Kidney (tissue), 14 donors: ENCODE data around the gene NSG1. TPM values are rescaled to one million over a fixed set of nuclear protein-coding genes. Genes with fewer than 3 reads are reported as not detected.

Experiments
- DNase-seq, 5 donors: peaks; one replicate each; pipeline ENCODE4 v3.0.0-alpha.2; 2013 to 2020
- FAIRE-seq: peaks from 2 replicates; lab custom pipeline; 2012; peaks lifted over from hg19 to GRCh38; lab: Jason Lieb, UNC
- H3K27ac ChIP-seq, 2 donors: one replicate each; pipeline ENCODE4 v1.7.0; 2013; ENCODE audit warnings: low read depth in 2 of 2, low read length in 2 of 2, inconsistent platforms in 1 of 2
- H3K27me3 ChIP-seq: one replicate; pipeline ENCODE4 v1.7.1; 2013; ENCODE audit warnings: low read length, inconsistent platforms; ENCODE audit not compliant: control insufficient read depth, insufficient read depth
- H3K36me3 ChIP-seq, 3 donors: one replicate each; pipeline versions ENCODE4 v1.7.0 to v1.7.1; 2013; ENCODE audit warnings: low read length in 3 of 3, control low read depth in 1 of 3, inconsistent platforms in 1 of 3; ENCODE audit not compliant: insufficient read depth in 3 of 3, control insufficient read depth in 2 of 3
- H3K4me1 ChIP-seq, 3 donors: one replicate each; pipeline versions ENCODE4 v1.7.0 to v1.7.1; 2013; ENCODE audit warnings: low read length in 3 of 3, inconsistent platforms in 1 of 3, low read depth in 1 of 3; ENCODE audit not compliant: control insufficient read depth in 2 of 3, insufficient read depth in 2 of 3
- H3K4me3 ChIP-seq, 3 donors: one replicate each; pipeline versions ENCODE4 v1.7.0 to v1.8.1; 2013; ENCODE audit warnings: low read length in 3 of 3, control low read depth in 1 of 3, inconsistent platforms in 1 of 3
- H3K9ac ChIP-seq, 3 donors: one replicate each; pipeline versions ENCODE4 v1.7.0 to v1.7.1; 2013; ENCODE audit warnings: low read length in 3 of 3, control low read depth in 1 of 3, inconsistent platforms in 1 of 3
- H3K9me3 ChIP-seq, 3 donors: one replicate each; pipeline versions ENCODE4 v1.7.0 to v1.7.1; 2013; ENCODE audit warnings: low read length in 3 of 3, control low read depth in 1 of 3, inconsistent platforms in 1 of 3; ENCODE audit not compliant: control insufficient read depth in 2 of 3, insufficient read depth in 1 of 3
- CTCF ChIP-seq: IDR thresholded peaks from 3 replicates; pipeline ENCODE4 v1.5.1; 2012; ENCODE audit warnings: mild to moderate bottlenecking, moderate library complexity, borderline replicate concordance; ENCODE audit not compliant: insufficient read depth; ENCODE audit errors: extremely low read depth
- intact Hi-C: fragments of 100-400 bp; cut with DNase I; formaldehyde crosslinking; loops from one replicate; pipeline ENCODE4 v1.11.1; 2022
- polyA plus RNA-seq: library from polyadenylated mRNA; stranded (reverse); fragments of 350-450 nt; fragmentation: Illumina TruSeq; extraction: RNeasy Lipid Tissue Mini Kit (QIAGEN cat#74804); gene quantifications from one replicate; pipeline ENCODE4 v1.2.3, GENCODE V29; 2014; ENCODE audit warnings: low read depth, low replicate concordance; ENCODE audit not compliant: insufficient read depth
- total RNA-seq: library from RNA; stranded (reverse); fragmentation: NEBNext Ultra II Directional; extraction: Animal tissue kit (Norgen Biotek cat#: 25700); gene quantifications from one replicate; pipeline ENCODE4 v1.2.1, GENCODE V29; 2021
- donor health status: control.
- donor health status: control.
- donor health status: control.
- donor health status: control.
- donor health status: control.
- donor health status: DM: yes; HTN: yes; CAD: no.
- donor health status: Normal renal cell carcinoma (clear cell type).

NSG1 gene
- total and polyA plus RNA-seq, 2 donors from 2014 or later = 4.7 to 9.5 TPM

- DNase-seq = peak in 1 of 5 donors; percentile 35
- intact Hi-C loops = no loop called here
- H3K27ac ChIP-seq = no peak overlapping the region
- H3K36me3 ChIP-seq = no peaks in the 10 kb centered on the region
- TF ChIP-seq CTCF = no peak
- no peak for FAIRE-seq
- no peaks in the 10 kb centered on the region for H3K9me3 ChIP-seq
- no peak overlapping the region for H3K4me3 ChIP-seq
- no peaks in the 10 kb centered on the region for H3K4me1 ChIP-seq
- no peaks in the 10 kb centered on the region for H3K27me3 ChIP-seq
- H3K9ac ChIP-seq = no peak overlapping the region
These were observed 25.0 kb downstream of the NSG1 start for GRCh38 chr4:4411906-4412305.

GRCh38 chr4:4412641-4413372 is 25.9 kb downstream of the NSG1 start:
- no peaks in the 10 kb centered on the region for H3K4me1 ChIP-seq
- FAIRE-seq (no peak), DNase-seq (peak in 1 of 5 donors; percentile 41)
- intact Hi-C loops = no loop called here
- no peak overlapping the region for H3K27ac ChIP-seq
- no peaks in the 10 kb centered on the region for H3K9me3 ChIP-seq
- H3K27me3 ChIP-seq = no peaks in the 10 kb centered on the region
- no peak for TF ChIP-seq CTCF
- no peaks in the 10 kb centered on the region for H3K36me3 ChIP-seq
- no peak overlapping the region for H3K4me3 ChIP-seq
- H3K9ac ChIP-seq = no peak overlapping the region

- H3K27me3 ChIP-seq = no peaks in the 10 kb centered on the region
These were observed 26.4 kb downstream of the NSG1 start for GRCh38 chr4:4413373-4413725.

More at GRCh38 chr4:4413373-4413725, 26.4 kb downstream of the NSG1 start:
- Histone ChIP-seq H3K9ac (no peak overlapping the region), H3K36me3 (peaks cover 0 to under 1% (median 0%) of the 10 kb centered on the region in 3 donors), H3K9me3 (no peaks in the 10 kb centered on the region), H3K27ac (no peak overlapping the region), H3K4me1 (no peaks in the 10 kb centered on the region), H3K4me3 (no peak overlapping the region)
- DNase-seq = peak in 1 of 5 donors; percentile 41
- TF ChIP-seq CTCF = no peak
- intact Hi-C loops = no loop called here
- FAIRE-seq = no peak
